Natural killer cell (primary cell): ENCODE results near the gene CLEC16A. TPM values are rescaled to one million over a fixed set of nuclear protein-coding genes. Genes with fewer than 3 reads are reported as not detected.
"Not testable (repeated sequence)": the region's sequence is repeated elsewhere in the genome, so short reads cannot be mapped to it uniquely, and the experiment has no call there.

ENCODE experiments used
- ATAC-seq, 3 donors: fragments of 150-1000 bp in 2 of 3; fragments of 200-7000 bp in 1 of 3; cut with Tn5 transposase; 1 replicate in 1 of 3; 2 replicates in 2 of 3; pipeline ENCODE4 v1.10.0; 2021; ENCODE audit warnings: mild to moderate bottlenecking in 2 of 3, moderate library complexity in 2 of 3
- DNase-seq, 2 donors: peaks; one replicate each; pipeline versions ENCODE4 v3.0.0 to v3.0.0-alpha.2; 2013 to 2021; ENCODE audit warnings: mixed read lengths in 1 of 2
- H3K27ac ChIP-seq: one replicate; pipeline ENCODE4 v1.5.1; 2013; ENCODE audit warnings: mild to moderate bottlenecking, low read length
- H3K27me3 ChIP-seq: one replicate; pipeline ENCODE4 v1.6.1; 2013; ENCODE audit warnings: low read length; ENCODE audit not compliant: control insufficient read depth, insufficient read depth
- H3K36me3 ChIP-seq: one replicate; pipeline ENCODE4 v1.6.1; 2013; ENCODE audit warnings: low read length; ENCODE audit not compliant: control insufficient read depth, insufficient read depth
- H3K4me1 ChIP-seq: one replicate; pipeline ENCODE4 v1.6.1; 2013; ENCODE audit warnings: low read length; ENCODE audit not compliant: control insufficient read depth, insufficient read depth
- H3K4me3 ChIP-seq: one replicate; pipeline ENCODE4 v1.5.1; 2013; ENCODE audit warnings: low read length
- H3K9me3 ChIP-seq: one replicate; pipeline ENCODE4 v1.6.1; 2013; ENCODE audit warnings: low read length; ENCODE audit not compliant: control insufficient read depth, insufficient read depth
- H3K27ac Mint-ChIP-seq, 2 donors: one replicate each; pipeline ENCODE4 v1.8.0; 2022; ENCODE audit warnings: mild to moderate bottlenecking in 2 of 2, mixed read lengths in 2 of 2, moderate library complexity in 1 of 2
- H3K27me3 Mint-ChIP-seq, 2 donors: one replicate each; pipeline ENCODE4 v1.8.0; 2022; ENCODE audit warnings: low read depth in 2 of 2, mixed read lengths in 2 of 2
- H3K36me3 Mint-ChIP-seq: one replicate; pipeline ENCODE4 v1.8.0; 2022; ENCODE audit warnings: mixed read lengths
- H3K4me1 Mint-ChIP-seq, 2 donors: one replicate each; pipeline ENCODE4 v1.8.0; 2022; ENCODE audit warnings: mixed read lengths in 2 of 2
- H3K4me3 Mint-ChIP-seq: one replicate; pipeline ENCODE4 v1.8.0; 2022; ENCODE audit warnings: mild to moderate bottlenecking, moderate library complexity, mixed read lengths
- H3K9me3 Mint-ChIP-seq, 2 donors: one replicate each; pipeline ENCODE4 v1.8.0; 2022; ENCODE audit warnings: mixed read lengths in 2 of 2
- WGBS: methylation state at CpG from one replicate; pipeline ENCODE4 v1.1.7; 2013; ENCODE audit warnings: missing lambda C conversion rate; ENCODE audit not compliant: insufficient coverage; 5-methylcytosine and 5-hydroxymethylcytosine counted together
- intact Hi-C: fragments of 100-400 bp; cut with micrococcal nuclease; formaldehyde crosslinking; loops from one replicate; pipeline ENCODE4 v1.14.2; 2022
- total RNA-seq, 4 donors: library from RNA; stranded (reverse); fragments of 120-200 nt in 1 of 4; gene quantifications; one replicate each; pipeline versions ENCODE4 v1.2.3 to v1.2.4, GENCODE V29; 2013 to 2022
- TF ChIP-seq, protein P1 (sequence below): fragments of 200-600 bp; IDR thresholded peaks from one replicate; pipeline ENCODE4 v1.8.0; 2022; ENCODE audit warnings: antibody characterized with exemption

The CLEC16A gene
- total RNA-seq, 3 donors from 2014 or later (not counting 1 experiment from before 2014, with no cell fraction given): 35.9 to 50.5 (median 37.4) TPM

- TF ChIP-seq, protein P1, sequence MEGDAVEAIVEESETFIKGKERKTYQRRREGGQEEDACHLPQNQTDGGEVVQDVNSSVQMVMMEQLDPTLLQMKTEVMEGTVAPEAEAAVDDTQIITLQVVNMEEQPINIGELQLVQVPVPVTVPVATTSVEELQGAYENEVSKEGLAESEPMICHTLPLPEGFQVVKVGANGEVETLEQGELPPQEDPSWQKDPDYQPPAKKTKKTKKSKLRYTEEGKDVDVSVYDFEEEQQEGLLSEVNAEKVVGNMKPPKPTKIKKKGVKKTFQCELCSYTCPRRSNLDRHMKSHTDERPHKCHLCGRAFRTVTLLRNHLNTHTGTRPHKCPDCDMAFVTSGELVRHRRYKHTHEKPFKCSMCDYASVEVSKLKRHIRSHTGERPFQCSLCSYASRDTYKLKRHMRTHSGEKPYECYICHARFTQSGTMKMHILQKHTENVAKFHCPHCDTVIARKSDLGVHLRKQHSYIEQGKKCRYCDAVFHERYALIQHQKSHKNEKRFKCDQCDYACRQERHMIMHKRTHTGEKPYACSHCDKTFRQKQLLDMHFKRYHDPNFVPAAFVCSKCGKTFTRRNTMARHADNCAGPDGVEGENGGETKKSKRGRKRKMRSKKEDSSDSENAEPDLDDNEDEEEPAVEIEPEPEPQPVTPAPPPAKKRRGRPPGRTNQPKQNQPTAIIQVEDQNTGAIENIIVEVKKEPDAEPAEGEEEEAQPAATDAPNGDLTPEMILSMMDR: no peak
- DNase-seq: no peak
- 91% methylated on average over 3 of the region's 3 CpGs for WGBS
- no peak overlapping the region for H3K27ac ChIP-seq
- no peak overlapping the region for H3K4me3 Mint-ChIP-seq
- no peak overlapping the region for H3K4me3 ChIP-seq
- no peak overlapping the region for H3K27ac Mint-ChIP-seq
- no peak for ATAC-seq
- no peaks in the 10 kb centered on the region for H3K36me3 Mint-ChIP-seq
- no peaks in the 10 kb centered on the region for H3K9me3 Mint-ChIP-seq
- no peaks in the 10 kb centered on the region for H3K9me3 ChIP-seq
- no peaks in the 10 kb centered on the region for H3K27me3 ChIP-seq
- peaks cover 28% of the 10 kb centered on the region for H3K4me1 ChIP-seq
- peaks cover 3% of the 10 kb centered on the region for H3K36me3 ChIP-seq
- H3K27me3 Mint-ChIP-seq: no peaks in the 10 kb centered on the region
- peaks cover 30 to 40% of the 10 kb centered on the region in 2 donors for H3K4me1 Mint-ChIP-seq
- intact Hi-C loops: no loop called here
Observed at GRCh38 chr16:11102523-11102898, 158.1 kb downstream of the CLEC16A start.

DNA sequence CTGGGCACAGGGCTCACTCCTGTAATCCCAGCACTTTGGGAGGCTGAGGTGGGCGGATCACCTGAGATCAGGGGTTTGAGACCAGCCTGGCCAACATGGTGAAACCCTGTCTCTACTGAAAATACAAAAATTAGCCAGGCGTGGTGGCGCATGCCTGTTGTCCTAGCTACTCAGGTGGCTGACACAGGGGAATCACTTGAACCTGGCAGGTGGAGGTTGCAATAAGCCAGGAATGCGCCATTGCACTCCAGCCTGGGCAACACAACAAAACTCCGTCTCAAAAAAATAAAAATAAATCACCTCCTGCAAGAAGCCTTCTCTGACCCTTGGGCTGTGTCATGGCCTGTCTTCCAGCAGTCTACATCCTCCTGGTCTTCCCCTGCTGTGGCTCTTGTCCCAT, 158.9 kb downstream of the CLEC16A start:
- WGBS: 96% methylated on average over 5 of the region's 5 CpGs
- peaks cover 30 to 40% of the 10 kb centered on the region in 2 donors for H3K4me1 Mint-ChIP-seq
- DNase-seq, H3K4me3 Mint-ChIP-seq, intact Hi-C loops, H3K27ac Mint-ChIP-seq, H3K36me3 ChIP-seq, H3K27me3 ChIP-seq, H3K9me3 Mint-ChIP-seq, H3K27me3 Mint-ChIP-seq, H3K27ac ChIP-seq, ATAC-seq, H3K36me3 Mint-ChIP-seq, H3K9me3 ChIP-seq, H3K4me3 ChIP-seq: not testable (repeated sequence)
- peaks cover 28% of the 10 kb centered on the region for H3K4me1 ChIP-seq

DNA sequence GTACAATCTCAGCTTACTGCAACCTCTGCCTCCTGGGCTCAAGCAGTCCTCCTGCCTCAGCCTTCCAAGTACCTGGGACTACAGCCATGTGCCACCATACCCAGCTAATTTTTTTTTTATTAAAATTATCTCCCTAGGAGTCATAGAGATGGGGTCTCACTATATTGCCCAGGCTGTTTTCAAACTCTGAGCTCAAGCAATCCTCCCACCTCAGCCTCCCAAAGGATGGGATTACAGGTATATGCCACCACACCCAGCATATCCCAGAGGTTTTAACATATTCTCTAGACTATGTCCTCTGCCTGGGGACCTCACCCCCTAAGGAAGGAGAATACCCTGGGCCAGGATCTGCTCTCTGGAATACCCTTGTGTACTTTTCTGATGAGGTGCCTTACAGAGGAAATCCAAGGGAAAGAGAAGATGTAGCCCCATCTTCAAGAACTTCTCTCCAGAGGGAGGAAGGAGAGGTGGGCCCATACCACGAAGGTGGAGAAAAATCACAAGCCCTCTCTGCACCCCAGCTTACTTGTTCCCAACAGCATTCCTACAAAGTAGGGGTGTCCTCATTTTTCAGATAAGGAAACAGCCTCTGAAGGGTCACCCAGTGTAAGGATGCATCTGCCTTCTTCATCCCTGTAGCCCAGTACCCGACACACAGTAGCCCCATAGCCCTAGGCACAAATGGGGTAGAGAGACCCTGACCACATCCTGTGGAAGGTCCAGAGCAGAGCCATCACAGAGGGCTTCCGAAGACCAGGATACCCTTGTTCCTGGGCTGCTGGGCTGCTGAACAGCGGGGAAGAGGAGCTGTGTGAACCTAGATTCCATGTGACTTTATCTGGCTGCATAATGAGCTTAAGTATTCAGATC, 160.0 kb downstream of the CLEC16A start:
- no peaks in the 10 kb centered on the region for H3K9me3 ChIP-seq
- no peaks in the 10 kb centered on the region for H3K27me3 ChIP-seq
- Mint-ChIP-seq H3K4me1 (peaks cover 30 to 40% of the 10 kb centered on the region in 2 donors), H3K36me3 (no peaks in the 10 kb centered on the region), H3K9me3 (no peaks in the 10 kb centered on the region), H3K27me3 (no peaks in the 10 kb centered on the region), H3K4me3 (no peak overlapping the region), H3K27ac (peak overlapping the region; percentile 45 to 72)
- H3K27ac ChIP-seq: peak overlapping the region; percentile 5
- intact Hi-C loops: no loop called here
- H3K36me3 ChIP-seq: no peaks in the 10 kb centered on the region
- 77% methylated on average over 4 of the region's 4 CpGs for WGBS
- TF ChIP-seq, protein P1: no peak
- no peak overlapping the region for H3K4me3 ChIP-seq
- ATAC-seq (no peak), DNase-seq (no peak)
- H3K4me1 ChIP-seq: peaks cover 27% of the 10 kb centered on the region

- ATAC-seq (peak; percentile 66 to 85 (median 75)), DNase-seq (peak in 1 of 2 donors; percentile 60)
- Histone ChIP-seq H3K4me1 (peaks cover 19% of the 10 kb centered on the region), H3K27ac (peak overlapping the region; percentile 6), H3K4me3 (no peak overlapping the region), H3K36me3 (no peaks in the 10 kb centered on the region), H3K9me3 (no peaks in the 10 kb centered on the region), H3K27me3 (no peaks in the 10 kb centered on the region)
- TF ChIP-seq, protein P1: no peak
- Mint-ChIP-seq H3K27me3 (no peaks in the 10 kb centered on the region), H3K36me3 (no peaks in the 10 kb centered on the region), H3K9me3 (no peaks in the 10 kb centered on the region), H3K4me3 (no peak overlapping the region), H3K4me1 (peaks cover 25 to 34% of the 10 kb centered on the region in 2 donors), H3K27ac (peak overlapping the region; percentile 45 to 72)
- intact Hi-C loops: no loop called here
- WGBS: 13% methylated on average over 7 of the region's 7 CpGs
Observed at GRCh38 chr16:11105038-11105903, 160.9 kb downstream of the CLEC16A start.
